HG03045 (cell line): ENCODE results near the gene MAP3K2.
"Not testable (repeated sequence)": the region's sequence is repeated elsewhere in the genome, so short reads cannot be mapped to it uniquely, and the experiment has no call there.

ENCODE experiments used
- ATAC-seq: cut with Tn5 transposase; IDR thresholded peaks from one replicate; pipeline ENCODE4 v1.9.1; 2021; ENCODE audit warnings: mild to moderate bottlenecking, moderate library complexity; ENCODE audit not compliant: unreplicated experiment

The MAP3K2 gene

DNA sequence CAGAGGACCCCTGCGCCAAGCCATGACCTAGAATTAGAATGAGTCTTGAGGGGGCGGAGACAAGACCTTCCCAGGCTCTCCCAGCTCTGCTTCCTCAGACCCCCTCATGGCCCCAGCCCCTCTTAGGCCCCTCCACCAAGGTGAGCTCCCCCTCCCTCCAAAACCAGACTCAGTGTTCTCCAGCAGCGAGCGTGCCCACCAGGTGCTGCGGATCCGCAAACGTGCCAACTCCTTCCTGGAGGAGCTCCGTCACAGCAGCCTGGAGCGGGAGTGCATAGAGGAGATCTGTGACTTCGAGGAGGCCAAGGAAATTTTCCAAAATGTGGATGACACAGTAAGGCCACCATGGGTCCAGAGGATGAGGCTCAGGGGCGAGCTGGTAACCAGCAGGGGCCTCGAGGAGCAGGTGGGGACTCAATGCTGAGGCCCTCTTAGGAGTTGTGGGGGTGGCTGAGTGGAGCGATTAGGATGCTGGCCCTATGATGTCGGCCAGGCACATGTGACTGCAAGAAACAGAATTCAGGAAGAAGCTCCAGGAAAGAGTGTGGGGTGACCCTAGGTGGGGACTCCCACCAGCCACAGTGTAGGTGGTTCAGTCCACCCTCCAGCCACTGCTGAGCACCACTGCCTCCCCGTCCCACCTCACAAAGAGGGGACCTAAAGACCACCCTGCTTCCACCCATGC is 33.5 kb upstream of the MAP3K2 start:
- no peak for ATAC-seq

DNA sequence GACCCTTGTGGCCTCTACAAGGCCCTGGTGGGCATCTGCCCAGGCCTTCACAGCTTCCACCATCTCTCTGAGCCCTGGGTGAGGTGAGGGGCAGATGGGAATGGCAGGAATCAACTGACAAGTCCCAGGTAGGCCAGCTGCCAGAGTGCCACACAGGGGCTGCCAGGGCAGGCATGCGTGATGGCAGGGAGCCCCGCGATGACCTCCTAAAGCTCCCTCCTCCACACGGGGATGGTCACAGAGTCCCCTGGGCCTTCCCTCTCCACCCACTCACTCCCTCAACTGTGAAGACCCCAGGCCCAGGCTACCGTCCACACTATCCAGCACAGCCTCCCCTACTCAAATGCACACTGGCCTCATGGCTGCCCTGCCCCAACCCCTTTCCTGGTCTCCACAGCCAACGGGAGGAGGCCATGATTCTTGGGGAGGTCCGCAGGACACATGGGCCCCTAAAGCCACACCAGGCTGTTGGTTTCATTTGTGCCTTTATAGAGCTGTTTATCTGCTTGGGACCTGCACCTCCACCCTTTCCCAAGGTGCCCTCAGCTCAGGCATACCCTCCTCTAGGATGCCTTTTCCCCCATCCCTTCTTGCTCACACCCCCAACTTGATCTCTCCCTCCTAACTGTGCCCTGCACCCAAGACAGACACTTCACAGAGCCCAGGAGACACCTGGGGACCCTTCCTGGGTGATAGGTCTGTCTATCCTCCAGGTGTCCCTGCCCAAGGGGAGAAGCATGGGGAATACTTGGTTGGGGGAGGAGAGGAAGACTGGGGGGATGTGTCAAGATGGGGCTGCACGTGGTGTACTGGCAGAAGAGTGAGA is 32.5 kb upstream of the MAP3K2 start:
- no peak for ATAC-seq

DNA sequence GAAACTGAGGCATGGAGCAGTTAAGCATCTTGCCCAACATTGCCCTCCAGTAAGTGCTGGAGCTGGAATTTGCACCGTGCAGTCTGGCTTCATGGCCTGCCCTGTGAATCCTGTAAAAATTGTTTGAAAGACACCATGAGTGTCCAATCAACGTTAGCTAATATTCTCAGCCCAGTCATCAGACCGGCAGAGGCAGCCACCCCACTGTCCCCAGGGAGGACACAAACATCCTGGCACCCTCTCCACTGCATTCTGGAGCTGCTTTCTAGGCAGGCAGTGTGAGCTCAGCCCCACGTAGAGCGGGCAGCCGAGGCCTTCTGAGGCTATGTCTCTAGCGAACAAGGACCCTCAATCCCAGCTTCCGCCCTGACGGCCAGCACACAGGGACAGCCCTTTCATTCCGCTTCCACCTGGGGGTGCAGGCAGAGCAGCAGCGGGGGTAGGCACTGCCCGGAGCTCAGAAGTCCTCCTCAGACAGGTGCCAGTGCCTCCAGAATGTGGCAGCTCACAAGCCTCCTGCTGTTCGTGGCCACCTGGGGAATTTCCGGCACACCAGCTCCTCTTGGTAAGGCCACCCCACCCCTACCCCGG is 31.8 kb upstream of the MAP3K2 start:
- no peak for ATAC-seq

DNA sequence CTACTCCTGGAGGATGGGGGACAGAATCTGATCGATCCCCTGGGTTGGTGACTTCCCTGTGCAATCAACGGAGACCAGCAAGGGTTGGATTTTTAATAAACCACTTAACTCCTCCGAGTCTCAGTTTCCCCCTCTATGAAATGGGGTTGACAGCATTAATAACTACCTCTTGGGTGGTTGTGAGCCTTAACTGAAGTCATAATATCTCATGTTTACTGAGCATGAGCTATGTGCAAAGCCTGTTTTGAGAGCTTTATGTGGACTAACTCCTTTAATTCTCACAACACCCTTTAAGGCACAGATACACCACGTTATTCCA is 31.3 kb upstream of the MAP3K2 start:
- ATAC-seq = no peak

DNA sequence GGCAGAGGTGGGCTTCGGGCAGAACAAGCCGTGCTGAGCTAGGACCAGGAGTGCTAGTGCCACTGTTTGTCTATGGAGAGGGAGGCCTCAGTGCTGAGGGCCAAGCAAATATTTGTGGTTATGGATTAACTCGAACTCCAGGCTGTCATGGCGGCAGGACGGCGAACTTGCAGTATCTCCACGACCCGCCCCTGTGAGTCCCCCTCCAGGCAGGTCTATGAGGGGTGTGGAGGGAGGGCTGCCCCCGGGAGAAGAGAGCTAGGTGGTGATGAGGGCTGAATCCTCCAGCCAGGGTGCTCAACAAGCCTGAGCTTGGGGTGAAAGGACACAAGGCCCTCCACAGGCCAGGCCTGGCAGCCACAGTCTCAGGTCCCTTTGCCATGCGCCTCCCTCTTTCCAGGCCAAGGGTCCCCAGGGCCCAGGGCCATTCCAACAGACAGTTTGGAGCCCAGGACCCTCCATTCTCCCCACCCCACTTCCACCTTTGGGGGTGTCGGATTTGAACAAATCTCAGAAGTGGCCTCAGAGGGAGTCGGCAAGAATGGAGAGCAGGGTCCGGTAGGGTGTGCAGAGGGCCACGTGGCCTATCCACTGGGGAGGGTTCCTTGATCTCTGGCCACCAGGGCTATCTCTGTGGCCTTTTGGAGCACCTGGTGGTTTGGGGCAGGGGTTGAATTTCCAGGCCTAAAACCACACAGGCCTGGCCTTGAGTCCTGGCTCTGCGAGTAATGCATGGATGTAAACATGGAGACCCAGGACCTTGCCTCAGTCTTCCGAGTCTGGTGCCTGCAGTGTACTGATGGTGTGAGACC is 30.7 kb upstream of the MAP3K2 start, which contains the start of gene PROC:
PROC (plus strand) TSS at position 128 of the 812 bp plus-strand sequence. CDS start 1,516 bp downstream, outside the sequence.
- ATAC-seq = no peak

DNA sequence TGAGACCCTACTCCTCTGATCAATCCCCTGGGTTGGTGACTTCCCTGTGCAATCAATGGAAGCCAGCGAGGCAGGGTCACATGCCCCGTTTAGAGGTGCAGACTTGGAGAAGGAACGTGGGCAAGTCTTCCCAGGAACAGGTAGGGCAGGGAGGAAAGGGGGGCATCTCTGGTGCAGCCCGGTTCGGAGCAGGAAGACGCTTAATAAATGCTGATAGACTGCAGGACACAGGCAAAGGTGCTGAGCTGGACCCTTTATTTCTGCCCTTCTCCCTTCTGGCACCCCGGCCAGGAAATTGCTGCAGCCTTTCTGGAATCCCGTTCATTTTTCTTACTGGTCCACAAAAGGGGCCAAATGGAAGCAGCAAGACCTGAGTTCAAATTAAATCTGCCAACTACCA is 29.6 kb upstream of the MAP3K2 start:
- ATAC-seq = no peak

DNA sequence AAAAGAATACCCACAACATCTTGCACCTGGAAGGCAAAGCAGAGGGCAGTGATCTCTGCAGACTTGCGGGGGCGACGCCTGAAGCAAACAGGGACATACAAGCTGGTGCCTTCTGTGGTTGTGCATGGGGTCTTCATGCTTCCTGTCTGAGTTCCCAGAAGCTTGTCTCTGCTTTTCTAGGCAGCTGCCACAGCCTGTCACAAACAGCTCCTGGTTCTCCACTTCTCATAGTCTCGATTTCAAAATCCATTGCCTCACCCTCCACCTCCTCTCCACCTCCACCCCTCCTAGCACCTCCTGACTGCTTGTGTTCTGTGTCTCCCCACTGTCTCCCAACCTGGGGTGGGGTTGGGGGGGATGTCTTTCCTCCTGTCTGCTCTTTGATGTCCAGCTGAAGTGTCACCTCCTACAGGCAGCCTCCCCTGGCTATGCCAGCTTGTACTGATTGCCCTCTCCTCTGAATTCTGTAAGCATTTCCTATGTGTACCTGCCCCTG is 28.8 kb upstream of the MAP3K2 start:
- no peak for ATAC-seq

DNA sequence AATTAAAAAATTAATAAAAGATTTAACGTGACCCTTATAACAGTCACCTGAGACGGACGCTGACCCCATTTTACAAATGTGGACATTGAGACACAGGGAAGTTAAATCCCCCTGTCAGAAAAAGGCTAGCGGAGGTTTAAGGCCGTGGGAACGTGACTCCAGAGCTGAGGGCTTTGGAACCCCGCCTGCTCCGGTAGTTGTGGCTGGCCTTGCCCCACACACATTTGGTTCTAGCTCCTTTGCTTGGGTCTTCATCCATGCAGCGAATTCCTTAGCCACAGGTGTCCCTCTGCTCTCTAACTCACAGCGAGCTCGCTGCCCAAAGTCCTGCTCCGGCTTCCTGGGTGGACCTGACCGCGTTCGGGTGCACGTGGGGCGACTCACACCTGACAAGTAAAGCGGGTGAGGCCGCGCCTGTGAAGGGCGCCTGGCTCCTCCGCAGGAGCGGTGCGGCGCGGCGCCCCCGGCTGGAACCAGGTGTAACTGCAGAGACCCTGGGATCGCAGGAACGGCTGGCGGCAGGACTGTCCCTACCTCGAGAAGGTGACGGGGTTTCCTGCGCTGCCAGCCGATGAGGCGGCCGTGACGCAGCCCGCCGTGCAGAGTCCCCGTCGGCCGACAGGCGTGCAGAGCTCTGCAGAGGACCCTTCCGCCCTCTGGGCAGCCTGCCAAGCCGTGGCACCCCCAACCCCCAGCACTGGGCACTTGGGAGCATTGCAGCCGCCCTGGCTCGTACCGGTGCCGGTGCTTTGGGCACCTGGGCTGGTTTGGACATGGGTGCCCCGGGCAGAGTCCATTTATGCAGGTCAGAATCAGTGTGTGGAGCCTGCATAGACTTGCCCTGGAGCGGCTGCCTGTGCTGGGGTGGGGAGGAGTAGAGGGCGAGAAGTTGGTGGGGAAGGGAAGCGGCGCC is 28.1 kb upstream of the MAP3K2 start:
- ATAC-seq = peak; percentile 81

DNA sequence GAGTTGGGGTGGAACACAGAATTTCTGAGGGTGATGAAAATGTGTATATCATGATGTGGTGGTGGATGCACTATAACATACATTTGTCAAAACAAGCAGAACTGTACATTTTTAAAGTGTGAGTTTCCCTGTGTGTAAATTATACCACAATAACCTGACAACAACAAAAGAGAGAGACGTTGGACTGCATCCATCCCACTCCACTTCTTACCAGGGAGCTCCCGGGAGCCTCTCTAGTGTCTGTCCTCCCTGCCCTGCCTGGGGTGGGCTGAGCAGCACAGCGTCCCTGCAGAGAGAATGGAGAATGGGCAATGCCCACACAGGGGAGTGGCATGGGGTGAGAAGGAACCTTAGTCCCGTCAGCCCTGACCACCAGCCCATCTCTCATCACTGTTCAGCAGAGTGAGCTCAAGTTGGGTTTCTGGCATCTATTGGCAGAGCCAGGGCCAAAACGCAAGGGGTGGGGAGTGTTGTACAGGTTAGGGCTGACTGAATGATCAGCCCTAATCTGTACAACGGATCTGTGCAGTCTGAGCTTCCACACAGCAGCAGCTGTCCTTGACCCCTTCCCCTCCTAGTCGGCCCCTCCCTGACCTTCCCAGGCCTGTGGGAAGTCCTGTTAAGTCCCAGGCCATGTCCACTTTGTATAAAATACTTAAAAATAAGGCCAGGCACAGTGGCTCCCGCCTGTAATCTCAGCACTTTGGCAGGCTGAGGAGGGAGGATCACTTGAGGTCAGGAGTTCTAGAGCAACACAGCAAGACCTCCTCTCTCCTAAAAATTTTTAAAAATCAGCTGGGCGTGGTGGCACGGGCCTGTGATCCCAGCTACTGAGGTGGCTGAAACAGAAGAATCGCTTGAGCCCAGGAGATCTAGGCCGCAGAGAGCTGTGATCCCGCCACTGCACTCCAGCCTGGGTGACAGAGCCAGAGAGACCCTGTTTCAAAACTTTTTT is 27.1 kb upstream of the MAP3K2 start:
- no peak for ATAC-seq

DNA sequence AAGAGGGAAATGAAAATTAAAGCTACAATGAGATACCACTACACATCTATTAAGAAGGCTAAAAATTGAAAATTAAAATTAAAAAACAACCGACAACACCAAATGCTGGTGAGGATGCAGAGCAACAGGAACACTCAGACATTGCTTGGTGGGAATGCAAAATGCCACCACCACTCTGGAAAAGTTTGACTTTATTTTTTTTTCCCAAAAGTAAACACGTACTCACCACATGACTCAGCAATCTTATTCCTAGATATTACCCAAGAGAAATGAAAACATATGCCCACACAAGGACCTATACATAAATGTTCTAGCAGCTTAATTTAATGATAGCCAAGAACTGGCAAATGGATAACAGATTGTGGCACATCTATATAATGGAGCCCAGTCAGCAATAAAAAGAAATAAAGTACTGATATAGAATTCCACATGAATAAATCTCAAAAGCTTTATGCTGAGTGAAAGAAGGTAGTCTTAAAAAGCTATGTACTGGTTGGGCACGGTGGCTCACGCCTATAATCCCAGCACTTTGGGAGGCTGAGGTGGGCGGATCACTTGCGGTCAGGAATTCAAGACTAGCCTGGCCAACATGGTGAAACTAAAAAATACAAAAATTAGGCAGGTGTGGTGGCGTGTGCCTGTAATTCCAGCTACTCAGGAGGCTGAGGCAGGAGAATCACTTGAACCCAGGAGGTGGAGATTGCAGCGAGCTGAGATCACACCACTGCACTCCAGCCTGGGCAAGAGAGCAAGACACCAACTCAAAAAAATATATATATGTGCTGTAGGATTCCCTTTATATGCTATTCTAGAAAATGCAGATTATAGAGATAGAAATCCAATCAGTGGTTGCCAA is 26.2 kb upstream of the MAP3K2 start:
- ATAC-seq = no peak

DNA sequence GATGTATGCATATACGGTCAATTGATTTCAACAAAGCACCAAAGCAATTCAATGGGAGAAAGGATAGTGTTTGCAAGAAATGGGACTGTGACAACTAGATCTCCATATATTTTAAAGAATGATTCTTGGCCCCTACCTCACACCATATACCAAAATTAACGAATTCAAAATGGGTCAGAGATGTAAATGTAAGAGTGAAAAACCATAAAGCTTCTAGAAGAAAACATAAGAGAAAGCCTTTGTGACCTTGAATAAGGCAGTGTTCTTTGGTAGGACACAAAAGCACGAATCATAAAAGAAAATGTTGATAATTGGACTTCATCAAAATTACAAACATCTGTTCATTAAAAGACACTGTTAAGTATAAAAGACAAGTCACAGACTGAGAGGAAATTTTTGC is 25.4 kb upstream of the MAP3K2 start:
- no peak for ATAC-seq

DNA sequence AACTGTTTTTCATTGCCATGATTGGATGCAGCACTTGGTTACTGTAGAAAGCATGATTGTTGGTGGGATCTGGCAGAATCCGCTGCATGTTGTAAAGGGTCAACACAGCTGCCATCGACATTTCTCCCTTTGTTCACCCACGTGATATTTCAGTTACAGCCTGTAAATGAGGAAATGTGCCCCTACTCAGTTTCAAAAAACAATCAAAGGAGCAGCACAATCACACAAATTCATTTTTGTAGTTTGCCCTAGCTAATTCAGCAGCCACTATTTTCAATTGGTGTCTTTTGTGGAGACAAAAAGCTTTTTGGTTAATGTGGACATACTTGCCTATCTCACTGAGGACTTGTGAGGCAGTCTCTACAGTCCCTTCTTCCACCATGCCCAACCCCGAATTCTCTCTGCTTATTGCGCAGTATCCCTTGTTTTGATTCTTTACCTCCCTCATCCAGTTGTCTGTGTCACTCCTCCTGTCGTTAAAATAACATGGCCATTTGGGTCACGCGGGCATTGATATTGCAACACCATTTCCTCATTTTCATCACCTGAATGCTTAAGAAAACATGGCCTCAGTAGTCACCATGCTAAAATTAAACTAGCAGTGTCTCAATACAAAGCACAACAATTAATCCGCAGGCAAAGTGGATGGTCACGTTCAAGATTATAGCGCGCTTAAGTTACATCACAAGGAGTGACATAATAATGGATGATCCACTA is 24.0 kb upstream of the MAP3K2 start:
- ATAC-seq = no peak

DNA sequence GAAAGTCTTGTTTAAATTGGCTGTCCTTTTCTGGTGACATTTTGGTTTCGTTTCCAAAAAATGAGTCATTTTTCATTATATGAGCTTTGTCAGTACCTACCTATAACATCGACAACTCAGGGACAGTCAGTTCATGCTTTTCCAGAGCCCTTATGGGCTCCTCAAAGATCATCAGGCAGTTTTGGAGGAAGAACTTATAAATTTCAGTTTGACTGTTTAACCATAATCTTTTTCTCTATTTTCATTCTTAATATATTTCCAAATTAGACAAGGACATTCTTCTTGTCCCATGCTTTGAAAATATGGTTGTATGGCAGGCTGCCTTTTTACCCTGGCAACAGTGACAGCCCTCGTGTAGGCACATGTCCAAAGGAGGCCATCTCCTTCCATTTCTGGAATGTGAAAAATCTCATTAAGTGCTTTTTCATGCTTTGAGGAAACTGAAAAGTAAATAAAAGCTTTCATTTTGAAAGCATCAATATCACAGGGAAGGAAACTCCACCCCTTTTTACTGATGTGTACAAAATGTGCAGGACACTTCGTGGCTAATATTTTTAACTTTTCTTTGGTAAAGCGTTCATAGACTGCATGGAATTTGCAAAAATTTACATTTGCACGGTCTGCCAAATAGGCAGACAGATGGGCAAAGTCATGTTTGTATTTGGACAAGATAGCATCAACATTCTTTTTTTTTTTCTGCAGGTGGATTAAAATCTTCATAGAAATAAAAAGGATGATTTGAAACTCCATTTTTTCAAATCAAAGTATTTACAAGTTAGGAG is 23.3 kb upstream of the MAP3K2 start:
- peak; percentile 38 for ATAC-seq

DNA sequence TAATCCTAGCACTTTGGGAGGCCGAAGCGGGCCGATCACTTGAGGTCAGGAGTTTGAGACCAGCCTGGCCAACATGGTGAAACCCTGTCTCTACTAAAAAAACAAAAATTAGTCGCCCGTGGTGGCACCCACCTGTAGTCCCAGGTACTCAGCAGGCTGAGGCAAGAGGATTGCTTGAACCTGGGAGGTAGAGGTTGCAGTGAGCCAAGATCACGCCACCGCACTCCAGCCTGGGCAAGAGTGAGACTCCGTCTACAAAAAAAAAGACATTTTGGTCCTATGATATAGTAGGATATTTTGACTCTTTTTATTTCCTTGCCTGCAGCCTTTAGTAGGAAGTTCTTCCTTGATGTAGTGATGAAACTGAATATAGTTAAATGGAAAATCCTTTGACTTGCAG is 21.9 kb upstream of the MAP3K2 start:
- ATAC-seq = not testable (repeated sequence)

DNA sequence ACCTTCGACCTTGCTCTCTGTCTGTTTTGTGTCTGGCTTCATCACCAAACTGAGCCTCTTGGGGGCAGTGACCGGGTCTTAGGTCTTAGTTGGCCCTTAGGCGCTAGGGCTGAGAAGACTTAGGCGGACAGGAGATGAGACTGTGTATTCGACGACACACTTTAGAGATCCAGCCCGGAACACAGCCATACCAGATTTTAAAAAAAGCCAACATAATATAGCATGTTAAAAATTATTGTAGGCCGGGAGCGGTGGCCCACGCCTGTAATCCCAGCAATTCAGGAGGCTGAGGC is 21.0 kb upstream of the MAP3K2 start:
- ATAC-seq = no peak

DNA sequence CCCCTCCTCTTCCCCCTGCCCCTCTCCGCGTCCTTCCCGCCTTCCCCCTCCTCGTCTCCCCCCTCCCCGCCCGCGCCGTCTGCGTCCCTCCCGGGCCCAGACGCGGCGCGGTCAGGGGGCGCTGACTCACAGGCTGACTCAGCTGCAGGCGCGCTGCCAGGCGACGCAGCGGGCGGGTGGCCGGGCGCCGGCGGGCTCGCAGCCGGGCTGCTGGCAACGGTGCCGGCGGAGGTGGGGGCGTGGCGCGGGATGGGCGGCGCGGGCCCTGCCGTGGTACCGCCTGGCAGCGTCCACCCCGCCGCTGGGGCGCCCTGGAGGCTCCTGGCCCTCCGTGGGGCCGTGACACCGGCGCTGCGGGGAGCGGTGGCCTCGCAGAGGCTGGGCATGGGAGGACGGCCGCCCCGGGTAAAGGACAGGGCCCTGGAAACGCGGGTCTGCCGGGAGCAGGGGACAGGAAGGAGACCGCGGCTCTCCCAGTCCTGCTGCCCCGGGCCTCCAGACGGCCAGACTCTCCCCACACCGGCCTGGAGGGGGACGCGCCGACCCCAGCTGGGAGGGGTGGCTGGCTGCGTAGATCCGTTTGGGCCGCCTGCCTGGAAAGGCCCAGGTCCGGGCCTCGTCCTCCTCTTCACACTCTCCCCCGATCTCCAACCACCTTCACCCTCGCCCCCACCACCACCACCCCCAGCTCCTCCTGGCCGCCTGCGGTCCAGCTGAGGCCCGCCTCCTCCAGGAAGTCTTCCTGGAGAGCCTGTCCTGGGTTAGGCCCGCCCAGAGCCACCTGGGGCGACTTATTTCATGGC is 20.4 kb upstream of the MAP3K2 start:
- peak; percentile 75 for ATAC-seq
